GM19328 (cell line): ENCODE measurements around the gene LYPD6.

Experiments used
- ATAC-seq: cut with Tn5 transposase; IDR thresholded peaks from one replicate; pipeline ENCODE4 v1.9.1; 2021; ENCODE audit warnings: mild to moderate bottlenecking, moderate library complexity; ENCODE audit not compliant: unreplicated experiment

The LYPD6 gene

DNA sequence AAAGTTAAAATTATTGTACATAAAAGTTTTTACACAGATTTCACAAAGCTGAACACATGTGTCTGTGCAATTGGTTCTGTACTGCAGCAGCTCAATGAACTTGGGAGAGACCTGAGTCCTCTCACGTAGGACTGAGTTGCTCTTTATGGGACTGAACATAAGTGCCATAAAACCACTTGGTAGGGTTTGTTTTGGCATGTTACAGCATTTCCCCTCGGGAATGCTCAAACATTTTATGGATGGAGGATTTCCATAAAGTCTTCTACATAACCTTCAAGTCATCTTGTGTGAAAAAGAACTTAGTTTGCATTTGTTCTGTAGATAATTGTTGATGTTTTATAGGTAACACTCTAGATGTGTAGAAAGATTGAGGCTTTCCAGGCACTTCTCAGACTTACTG lies 15.9 kb downstream of the LYPD6 start:
- ATAC-seq = no peak

DNA sequence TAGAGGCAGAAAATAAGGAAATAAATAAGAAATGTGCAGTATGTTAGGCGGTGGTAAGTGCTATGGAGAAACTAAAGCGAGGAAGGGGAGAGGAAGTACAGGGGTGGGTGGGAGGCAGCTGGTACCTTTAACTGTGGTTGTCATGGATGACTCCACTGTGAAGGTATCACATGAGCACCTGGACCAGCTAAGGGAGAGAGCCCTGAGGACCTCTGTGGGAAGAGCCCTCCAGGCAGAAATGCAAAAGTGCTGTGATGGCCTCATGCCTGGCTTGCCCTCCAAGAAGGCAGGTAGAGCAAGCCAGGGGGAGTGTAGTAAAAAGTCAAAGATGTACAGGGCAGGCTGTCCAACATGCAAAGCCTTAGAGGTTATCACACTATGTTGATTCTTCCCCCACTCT lies 17.9 kb downstream of the LYPD6 start:
- no peak for ATAC-seq

DNA sequence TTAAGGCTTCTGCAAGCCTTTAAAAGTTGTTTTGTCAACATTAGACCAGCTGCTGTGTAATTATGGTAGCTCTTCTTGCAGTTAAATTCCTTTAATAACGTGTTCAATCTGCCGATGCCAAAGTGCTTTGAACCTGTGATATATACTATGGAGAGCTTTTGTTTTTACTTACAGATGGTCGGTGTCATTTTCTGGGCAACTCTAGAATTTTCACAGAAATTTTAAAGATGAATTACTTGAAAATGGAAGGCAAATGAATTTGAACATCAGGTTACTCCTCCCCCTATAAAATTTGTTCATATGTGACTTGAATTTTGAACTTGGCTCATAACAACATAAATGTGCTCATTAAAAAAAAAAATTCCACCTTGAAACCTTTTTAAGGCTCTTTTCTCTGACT lies 23.0 kb downstream of the LYPD6 start:
- no peak for ATAC-seq

DNA sequence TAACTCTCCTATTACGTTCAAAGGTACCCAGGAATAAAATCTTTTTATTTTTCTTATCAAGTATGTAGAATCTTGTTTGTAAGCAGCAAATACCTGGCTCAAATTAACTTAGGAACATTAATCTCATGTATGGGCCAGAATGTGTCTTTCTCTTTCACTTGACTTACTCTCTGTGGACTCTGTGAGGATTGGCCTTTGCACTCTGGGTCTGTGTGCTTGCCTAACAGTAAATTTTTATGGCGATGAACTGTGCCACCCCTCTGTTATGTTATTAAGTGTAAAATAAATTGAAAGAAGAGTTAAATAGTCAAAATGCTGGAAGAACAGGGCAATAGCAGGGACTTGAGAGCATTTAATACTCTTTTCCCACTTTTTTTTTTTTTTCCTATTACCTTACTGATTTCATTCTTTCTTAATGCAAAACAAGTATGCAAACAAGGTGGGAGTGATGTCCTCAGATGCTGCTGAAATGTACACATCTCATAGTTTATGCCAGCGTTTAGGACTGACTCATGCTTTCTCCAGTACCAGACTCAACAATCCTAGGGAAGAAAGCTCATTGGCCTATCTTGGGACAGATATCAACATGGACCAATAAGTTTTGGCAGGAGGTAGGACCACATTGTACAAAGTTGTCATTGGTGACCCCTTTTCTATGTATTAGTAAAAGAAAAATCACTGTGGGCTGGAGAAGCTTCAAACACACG lies 25.5 kb downstream of the LYPD6 start:
- no peak for ATAC-seq

DNA sequence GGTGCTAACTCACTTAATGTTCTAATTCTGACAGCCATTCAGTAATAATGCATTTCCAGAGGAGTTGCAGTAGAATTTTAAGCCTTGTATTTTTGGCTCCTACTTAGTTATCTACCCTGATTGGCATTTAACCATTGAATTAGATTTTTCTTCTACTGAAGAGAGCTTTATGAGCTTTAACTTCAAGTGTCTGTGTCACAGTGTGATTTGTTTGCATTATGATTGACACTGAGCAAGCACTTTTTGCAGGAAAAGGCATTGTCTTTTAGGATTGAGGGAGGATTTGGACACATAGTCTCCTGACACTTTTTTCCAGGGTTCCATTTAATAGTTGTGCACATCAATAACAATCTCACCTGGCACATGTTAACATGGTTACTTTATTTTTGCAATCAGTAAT lies 26.7 kb downstream of the LYPD6 start:
- no peak for ATAC-seq

DNA sequence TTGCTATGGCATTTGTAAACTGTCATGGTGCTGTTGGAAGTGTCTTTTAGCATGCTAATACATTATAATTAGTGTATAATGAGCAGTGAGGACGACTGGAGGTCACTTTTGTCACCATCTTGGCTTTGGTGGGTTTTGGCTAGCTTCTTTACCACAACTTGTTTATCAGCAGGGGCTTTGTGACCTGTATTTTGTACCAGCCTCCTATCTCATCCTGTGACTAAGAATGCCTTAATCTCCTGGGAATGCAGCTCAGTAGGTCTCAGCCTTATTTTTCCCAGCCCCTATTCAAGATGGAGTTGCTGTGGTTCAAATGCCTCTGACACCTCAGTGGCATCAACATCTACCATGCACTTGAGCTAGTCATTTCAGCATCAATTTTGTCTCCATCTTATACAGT lies 29.7 kb downstream of the LYPD6 start:
- ATAC-seq = no peak

DNA sequence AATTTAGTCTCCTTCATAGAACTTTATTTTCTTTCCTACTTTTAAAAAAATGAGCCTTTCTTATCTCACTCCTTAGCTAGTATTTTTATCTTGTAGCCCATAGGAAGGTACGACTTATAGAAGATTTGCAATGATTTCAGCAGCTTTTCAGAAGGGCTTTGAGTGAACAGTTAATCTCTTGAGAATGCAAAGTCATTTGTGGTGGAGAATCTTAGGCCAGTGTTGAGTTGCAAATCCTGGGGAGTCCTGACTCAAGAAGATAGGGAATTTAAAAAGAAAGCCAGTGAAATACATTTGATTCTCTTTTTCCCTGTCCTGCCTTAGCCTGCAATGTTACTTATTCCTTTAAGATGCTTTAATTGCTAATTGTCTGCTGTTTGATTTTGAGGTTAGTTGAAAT lies 33.6 kb downstream of the LYPD6 start:
- ATAC-seq = no peak

DNA sequence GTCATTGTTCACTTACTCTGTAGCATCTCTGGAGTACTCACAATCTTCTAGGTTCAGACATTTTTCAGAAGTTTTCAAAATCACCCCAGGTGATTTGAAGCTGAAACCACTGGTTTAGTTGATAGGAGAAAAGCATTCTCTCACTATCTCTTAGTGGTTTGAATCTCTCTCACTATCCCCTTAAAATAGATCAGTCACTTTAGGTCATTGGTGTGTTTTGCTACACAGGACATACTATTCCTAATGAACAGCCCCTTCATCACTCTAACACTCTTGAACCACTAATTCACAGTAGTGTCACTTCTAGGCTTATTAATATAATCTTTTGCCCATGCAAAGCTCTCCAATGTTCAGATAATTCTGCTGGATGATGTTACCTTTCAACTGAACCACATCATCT lies 34.5 kb downstream of the LYPD6 start:
- ATAC-seq = no peak

DNA sequence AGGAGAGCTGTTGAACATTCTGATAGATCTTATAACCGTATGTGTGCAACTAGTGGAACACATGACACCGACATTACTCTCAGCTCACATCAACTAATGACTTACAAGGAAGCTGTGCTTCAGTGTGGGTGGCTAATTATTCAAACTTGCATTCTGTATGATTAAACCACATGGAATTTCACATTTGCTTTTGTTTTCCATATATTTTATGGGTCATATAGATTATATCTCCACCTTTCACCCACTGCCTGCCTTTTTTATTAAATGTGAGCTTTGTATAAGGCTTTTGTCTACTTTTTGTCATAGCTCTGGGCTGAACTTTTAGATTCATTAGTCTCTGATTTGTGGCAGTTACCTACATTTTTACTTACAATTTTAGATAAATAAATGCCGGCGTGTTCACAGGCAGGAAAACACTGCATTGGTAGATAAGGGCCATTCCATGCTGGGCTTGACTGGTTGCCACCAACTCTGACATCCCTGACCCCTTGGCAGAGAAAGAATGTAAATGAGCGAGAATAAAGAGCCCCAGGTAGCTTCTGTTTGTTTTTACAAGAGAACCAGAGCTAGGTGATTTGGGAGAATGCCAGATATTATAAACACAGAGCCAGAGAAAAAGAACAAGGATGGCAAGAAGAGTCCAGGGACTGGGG lies 35.7 kb downstream of the LYPD6 start:
- ATAC-seq = no peak

DNA sequence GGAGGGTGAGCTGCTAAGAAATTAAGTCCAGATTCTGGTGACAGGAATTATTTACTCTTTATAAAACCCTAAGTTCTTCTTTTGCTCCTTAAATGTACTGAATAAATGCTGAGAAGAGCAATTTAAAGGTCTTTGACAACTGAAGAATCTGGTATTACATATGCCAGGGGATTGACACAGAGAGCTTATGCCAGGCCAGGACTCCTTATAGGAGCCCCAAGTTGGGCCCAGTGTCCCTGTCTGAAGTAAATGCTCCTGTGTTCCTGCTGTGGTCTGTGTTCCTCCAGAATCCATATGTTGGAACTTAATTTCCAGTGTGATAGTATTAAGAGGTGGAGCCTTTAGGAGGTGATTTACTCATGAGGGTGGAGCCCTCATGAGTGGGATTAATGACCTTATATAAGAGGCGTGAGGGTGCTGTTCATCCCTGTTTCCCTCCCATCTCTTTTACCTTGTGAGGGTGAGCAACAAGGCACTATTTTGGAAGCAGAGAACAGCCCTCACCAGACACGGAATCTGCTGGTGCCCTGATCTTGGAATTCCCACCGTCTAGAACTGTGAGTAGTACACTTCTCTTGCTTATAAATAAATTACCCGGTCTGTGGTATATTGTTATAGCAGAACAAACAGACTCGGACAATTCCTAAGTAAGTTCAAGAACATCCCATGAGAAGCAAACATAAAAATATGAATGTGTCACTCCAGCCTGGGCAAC lies 39.8 kb downstream of the LYPD6 start:
- ATAC-seq = no peak

DNA sequence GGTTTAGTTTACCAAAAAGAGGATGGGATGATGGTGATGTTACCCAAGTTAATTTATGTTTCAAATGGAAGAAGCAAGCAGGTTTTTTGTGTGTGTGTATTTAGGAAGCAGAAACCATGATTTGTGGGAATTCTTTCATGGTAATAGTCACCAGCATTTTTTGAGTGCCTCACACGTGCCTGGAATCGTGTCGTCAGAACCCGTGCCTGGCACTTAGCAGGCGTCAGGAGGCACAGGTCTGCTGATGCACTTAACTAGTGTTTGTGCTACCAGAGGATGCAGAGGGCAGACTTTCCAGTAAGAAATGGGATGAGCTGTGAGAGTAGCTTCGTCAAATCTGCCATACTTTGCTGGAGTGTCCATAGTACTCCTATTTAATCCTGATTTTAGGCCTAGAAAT lies 41.1 kb downstream of the LYPD6 start:
- no peak for ATAC-seq

DNA sequence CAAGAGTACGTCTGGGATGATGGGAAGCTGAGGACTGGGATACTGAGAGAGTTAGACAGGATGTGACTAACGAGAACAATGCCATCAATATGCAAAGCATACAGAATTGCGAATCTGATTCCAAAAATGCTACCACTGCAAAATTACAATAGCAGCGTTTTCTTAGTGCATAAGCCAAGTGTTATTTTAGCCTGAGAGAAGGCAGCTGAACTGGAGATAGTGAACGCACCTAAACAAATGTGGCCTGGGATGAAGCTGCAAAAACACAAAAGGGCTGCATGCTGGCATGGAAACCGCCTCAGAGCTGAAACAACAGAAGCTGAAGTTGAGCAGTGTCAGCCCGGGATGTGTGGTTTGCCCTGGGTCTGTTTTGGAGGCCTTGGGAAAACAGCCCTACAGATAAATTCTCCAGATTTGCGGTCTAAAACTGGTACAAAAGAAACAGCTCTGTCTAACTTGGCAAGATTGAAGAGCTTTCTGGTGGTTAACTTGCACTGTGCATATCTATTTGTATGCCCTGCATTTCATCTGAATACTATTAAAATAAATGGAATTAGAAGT lies 45.5 kb downstream of the LYPD6 start:
- ATAC-seq = no peak

DNA sequence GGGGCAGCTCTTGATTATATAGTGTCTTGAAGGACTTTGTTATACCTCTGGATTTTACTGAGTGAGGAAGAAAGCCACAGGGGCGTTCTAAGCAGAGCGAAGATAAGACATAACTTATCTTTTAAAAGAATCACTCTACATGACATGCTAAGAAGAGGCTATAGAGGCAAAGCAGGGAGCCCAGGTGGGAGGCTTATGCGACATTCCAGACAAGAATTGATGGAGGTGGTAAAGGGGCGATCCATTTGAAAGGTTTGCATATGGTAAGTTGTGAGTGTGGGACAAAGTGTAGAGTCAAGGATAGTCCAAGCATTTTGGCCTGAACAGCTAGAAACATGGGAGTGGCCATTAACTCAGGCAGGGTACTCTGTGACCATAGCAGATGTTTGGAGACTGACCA lies 49.8 kb downstream of the LYPD6 start:
- ATAC-seq = no peak

DNA sequence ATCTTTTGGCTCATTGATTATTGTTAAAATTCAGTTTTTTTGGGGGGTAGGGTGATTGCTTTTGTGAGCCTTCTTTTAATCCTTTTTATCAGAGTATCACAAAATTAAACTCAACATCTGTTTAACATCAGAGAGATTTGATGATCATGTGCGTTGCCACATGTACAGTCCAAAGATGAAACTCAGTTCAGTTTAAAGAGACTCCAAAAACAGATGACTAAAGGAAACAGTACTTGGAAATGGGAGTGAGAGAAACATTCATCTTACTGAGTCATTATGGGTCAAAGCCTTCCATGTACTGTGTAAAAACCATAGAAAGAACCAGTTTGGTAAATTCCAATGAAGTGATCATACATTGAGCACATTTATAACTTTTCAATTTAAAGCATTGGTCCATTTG lies 53.0 kb downstream of the LYPD6 start:
- no peak for ATAC-seq

DNA sequence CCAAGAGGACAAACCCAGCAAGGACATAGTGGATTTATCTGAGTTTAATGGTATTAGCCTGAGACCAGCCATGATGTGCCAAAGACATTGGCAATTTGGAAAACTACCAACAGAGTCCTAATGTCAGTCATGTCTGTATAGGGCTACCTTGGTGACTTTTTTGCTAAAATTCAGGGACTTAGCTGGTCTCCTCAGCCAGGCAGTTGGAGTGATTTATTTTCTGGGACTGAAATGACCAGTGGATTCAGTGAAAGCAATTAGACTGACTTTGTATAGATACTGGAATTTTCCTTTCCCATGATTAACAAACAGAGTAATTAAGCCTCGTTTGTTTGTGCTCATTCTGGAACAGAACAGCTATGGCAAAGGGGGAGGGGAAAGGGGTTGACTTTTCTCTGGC lies 55.0 kb downstream of the LYPD6 start:
- no peak for ATAC-seq

DNA sequence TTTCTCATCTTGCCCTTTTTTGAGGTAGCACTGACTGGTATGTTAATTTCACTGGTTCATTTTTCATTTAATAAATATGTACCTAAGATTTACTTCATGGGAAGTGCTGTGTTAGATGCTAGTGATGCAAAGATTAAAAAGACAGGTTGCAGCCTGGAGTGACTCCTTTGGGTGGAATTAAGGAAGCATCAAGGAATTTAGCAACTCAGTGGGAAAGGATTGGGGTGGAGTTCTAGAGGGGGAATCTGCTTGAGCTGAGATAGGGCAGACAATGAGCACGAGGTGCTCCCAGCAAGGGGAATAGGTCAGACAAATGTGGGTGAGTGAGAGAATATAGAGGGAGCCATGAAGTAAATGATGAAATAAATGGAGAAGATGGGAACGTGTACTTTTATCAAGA lies 57.0 kb downstream of the LYPD6 start:
- ATAC-seq = no peak

DNA sequence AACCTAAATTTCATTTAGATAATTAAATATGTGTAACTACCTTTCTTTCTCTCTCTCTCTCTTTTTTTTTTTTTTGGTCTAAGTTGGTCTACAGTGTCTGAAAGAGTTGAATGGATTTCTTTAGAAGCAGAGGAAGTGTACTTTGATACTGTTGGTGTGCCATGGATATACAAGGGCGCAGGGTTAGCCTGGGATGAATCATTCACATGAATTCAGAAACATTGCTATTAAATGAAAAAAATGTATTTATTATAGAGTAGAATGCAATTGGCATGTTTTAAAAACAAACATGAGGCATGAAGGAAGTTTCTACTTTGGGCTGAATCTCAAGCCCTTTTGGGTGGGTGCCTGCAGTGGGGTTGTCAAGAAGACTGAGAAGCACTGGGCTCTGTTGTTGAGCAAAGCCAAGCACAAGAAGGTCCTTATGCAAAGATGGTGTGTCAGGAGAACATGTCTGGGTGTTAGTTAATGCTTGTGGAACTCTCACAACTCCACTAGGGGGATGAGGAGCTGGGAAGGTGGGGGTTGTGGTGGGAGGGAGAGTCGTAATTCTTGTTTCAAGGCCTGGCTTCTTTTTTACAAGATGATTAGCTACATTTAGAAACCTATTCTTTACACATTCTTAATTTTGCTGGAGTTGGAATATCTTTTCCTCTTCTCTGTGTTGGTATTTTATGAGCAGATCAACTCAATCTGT lies 57.9 kb downstream of the LYPD6 start:
- no peak for ATAC-seq

DNA sequence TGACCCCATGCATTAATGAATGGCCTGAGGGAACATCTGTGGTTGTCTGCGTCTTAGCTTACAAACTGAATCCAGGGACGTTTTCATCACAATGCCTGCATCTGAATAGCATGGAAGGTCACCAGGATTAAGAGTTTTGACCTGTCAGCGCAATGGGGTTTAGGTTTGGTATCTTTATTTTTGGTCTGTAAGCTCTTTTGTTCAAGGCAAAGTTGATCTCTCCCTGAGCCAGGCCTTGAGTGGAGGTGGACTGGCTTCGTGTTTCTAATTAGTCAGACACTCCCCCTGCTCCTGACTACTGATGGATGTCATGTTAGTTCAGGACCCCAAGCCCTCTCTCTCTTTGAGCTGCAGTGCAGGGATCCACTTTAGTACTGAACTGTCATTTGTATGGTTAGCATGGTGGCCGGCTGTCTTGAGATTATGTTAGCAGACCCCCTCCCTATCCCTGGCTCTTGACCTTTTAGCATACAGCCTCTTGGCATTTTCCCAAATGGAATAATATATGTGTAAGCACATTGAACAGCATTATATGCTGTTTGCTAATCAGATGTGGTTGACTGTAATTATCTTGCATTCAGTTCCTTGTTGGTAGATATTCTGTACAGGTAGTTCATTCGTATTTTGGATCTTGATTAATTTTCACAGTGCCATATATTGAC lies 59.2 kb downstream of the LYPD6 start:
- ATAC-seq = no peak

DNA sequence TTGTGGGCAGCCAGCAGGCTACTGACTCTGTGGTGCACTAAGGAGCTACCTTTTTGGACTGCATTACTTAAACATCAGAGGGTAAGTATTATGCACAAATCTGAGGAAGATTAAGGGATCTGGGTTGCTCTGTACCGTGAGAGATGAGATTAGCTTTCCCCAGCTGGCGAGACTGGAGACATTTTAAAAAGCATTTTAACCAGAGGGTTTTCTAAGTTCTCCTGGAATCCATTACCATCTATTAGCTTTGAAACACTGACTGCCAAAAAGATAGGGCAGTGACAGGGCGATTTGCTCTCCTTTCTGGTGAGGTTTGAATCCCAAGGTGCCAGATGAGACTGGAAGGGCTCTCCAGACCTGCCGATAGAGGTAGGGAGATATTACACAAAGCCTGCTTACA lies 63.2 kb downstream of the LYPD6 start:
- no peak for ATAC-seq

DNA sequence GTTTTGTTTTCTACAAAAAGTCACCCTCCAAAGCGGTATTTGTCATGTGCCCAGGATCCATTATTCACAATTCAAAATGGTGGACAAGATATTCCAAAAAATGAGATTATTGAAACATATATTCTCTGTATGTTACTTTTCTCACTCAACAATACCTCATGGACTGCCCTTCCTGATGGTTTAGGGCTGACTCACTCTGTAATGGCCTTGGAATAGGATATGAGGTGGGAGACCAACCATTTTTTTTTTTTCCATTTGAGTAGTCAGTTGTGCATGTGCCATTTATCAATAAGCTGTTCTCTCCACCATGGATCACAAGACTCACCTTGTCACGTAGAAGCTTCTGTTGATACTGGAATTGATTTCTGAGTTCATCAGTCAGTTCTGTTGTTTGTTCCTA lies 64.5 kb downstream of the LYPD6 start:
- no peak for ATAC-seq
